ENCODE data around the gene UQCR11.
A peak's percentile ranks its signal among the peaks of the same experiment; 100 is the strongest.
"Not testable (repeated sequence)": the region's sequence is repeated elsewhere in the genome, so short reads cannot be mapped to it uniquely, and the experiment has no call there.

The UQCR11 gene

DNA sequence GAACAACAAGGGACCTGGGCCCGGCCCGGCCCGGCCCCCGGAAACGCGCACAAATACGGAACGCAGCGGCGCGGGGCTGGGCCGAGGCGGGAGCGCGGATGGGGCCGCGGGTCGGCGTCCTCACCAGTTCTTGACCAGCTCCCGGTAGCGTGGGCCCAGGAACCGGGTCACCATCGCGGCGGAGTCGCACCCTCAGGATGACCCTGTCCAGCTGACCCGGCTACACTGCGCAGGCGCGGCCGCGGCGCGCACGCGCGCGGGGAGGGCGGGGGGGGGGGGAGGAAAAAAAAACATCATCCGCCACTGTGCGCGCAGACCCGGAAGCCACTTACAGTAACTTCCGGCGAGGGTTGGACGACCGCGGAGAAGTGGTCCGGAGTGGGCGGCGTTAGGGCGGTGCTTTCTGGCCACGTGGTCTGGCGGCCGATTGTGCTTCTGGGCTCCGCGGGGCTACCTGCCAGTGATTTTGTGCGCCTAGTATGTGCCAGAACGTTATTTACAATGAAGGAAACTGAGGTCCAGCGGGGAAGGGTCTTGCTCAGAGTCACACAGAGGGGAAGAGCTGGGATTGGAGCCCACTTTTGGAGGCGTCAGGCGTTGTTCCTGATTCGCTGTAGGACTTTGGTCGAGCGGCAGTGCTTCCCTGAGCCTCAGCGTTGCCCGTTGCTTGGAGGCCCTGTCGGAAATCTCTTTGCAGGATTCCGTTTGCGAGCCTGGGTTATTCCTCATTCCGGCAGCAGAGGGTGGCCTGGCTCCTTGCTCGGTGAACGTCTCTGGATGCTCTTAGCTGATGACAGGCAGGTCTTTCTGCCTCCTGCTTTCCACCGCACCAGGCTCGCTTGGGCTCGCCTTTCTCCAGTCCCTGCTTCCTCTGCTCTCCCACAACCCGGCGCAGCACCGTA is at the start of gene UQCR11:
TSS of gene UQCR11 (minus strand) at position 227 of the 902 bp plus-strand sequence. CDS start at position 174, 53 bp downstream.
- DNase-seq (ENCODE audit: low spot score), result peak; percentile 100

DNA sequence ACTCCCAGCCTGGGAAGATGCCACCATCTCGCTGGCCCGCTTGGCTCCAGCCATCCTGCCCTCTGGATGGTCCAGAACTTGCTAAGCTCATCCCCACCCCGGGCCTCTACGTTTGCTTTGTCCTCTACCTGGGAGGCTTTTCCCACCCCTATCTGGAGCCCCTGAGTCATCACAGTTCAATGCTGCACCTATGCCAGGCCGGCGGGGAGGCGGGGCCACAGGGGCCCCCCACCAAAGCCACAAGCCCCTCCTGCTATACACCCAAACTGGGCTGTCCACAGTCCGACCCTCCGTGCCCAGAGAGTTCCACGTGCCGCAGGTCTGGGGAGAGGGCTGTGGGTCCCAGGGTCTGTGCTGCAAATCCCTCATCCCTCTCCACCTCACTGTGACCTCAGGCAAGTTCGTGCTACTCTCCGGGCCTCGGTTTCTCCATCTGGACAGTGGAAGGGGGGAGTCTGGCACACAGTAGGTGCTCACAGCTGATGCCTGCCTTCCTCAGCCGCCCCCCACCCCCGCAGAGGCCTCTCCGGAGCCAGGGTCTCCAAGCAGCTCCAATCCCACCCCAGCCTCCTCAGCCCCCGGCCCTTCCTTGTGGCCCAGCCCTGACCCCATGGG is 49.0 kb upstream of the UQCR11 start:
- no peak for DNase-seq (ENCODE audit: low spot score)

DNA sequence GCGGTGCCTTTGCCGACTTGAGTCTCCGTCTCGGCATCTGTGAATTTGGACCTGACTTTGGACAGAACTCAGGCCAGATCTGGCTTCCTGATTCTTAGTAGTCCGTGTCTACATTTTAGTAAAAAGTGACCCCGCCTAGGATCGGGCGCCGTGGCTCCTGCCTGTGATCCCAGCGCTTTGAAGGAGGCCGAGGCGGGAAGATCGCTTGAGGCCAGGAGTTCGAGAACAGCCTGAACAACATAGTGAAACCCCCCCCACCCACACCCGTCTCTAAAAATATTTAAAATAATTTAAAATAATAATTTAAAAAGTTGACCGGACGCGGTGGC is 48.0 kb upstream of the UQCR11 start:
- DNase-seq (ENCODE audit: low spot score), result no peak

DNA sequence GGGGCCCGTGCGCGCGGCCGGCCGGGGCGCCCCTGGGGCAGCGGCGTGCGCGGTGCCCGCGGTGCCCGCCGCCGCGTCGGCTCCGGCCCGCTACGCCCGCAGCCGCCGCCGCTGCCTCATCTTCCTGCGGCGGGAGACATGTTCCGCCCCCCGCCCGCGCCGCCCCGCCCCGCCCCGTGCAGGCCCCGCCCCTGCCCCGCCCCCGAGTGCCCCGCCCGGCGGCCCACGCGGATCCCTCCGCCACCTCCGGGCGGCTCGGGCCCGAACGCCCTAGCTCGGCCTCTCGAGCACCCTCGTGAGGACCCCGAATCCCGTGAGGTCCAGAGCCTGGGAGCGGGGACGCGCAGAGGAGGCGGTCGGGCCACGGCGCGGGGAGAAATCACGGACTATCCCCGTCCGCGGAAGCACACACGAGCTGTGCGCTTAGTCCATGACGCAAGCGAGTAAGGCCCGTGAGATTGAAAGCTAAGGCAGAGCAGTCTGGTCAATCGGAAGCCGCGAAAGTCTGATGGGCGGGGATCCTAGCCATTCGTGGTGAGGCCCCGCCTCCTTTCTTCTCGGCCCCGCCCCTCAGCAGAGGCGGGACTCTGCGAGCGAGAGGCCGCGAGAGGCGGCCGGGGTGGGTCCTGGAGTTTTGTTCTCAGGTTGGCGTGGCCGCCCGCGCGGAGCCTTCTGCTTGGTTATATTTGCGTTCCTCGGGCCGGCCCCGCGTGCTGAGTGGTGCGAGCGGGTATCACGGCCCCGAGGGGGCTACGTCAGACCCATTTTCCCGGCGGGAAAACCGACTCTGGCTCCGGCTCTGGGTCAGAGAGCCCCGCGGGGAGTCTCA is 47.4 kb upstream of the UQCR11 start, which contains the start of gene TCF3:
TSS of gene TCF3 (minus strand) at position 145 of the 829 bp plus-strand sequence. CDS start 2,367 bp downstream, outside the sequence.
- DNase-seq (ENCODE audit: low spot score), result peak; percentile 99

DNA sequence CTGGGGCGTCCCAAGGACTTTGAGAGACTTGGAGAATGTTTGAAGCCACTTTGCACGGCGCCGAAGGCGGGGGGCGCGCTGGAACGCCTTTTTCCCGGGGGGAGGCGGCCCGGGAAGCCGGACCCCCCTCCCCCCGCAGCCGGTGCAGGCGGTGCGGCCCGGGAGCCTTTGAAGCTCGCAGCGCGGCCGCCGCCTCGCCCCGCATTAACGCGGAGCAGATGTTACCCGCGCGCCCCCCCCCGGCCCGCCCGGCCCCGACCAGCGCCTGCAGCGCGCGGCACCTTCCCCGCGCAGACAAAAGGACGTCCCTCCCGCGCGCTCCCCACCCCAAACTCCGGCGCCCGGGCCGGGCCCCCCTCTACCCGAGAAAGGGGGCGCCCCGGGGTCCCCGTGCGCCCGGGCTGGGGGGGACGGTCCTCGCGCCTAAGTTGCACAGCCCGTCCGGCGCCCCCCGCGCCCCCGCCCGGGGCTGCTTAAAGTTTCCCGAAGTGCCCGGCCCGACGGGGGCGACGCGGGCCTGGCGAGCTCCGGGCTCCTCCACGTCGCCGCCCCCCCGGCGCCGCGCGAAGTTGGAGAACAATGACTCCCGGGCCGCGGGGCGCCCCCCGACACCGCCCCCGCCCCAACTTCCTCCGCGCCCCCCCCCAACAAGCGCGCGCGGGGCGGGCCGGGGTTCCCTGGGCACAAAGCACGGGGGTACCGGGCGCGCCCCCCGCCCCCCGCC is 46.5 kb upstream of the UQCR11 start:
- peak; percentile 74 for DNase-seq (ENCODE audit: low spot score)

DNA sequence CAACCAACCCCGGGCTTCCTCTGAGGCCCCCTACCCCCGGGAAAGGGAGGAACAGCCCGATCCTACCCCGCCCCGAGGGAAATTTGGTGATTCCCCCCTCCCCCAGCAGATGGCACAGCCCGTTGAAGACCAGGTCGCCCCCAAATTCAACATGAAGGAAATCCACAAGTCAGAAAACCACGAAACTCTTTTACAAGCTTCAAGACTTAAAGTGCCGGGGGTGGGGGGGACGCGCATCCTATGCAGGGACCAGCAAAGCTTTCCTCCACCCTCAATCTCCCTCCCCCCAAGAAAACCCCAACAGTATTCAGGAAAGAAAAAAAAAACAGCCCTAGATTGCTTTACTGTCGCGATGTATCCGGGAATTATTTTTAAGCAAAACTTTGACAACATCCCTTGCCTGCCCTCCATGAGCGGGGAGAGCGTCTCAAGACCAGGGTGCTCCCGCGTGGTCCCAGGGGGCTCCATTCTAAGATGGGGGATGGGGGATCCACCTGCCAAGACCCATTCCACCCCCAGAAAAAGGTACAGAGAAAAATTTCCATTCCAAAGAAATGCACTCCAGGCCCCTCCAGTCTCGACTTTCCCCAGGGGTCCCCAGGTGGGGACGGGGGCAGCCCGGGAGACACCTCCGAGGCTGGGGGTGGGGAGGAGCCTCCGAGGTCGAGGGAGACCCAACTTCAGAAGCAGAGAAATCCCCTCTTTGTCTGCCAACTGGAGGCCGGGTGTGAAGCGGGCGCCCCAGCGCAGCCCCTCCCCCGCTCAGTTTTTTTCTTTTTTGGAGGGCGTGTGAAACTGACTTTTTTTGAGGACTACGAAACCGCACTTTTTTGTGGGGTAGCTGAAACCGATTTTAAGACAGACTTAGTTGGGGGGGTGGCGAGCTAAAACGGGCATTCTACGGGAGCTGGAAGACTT is 45.6 kb upstream of the UQCR11 start:
- peak; percentile 39 for DNase-seq (ENCODE audit: low spot score)

DNA sequence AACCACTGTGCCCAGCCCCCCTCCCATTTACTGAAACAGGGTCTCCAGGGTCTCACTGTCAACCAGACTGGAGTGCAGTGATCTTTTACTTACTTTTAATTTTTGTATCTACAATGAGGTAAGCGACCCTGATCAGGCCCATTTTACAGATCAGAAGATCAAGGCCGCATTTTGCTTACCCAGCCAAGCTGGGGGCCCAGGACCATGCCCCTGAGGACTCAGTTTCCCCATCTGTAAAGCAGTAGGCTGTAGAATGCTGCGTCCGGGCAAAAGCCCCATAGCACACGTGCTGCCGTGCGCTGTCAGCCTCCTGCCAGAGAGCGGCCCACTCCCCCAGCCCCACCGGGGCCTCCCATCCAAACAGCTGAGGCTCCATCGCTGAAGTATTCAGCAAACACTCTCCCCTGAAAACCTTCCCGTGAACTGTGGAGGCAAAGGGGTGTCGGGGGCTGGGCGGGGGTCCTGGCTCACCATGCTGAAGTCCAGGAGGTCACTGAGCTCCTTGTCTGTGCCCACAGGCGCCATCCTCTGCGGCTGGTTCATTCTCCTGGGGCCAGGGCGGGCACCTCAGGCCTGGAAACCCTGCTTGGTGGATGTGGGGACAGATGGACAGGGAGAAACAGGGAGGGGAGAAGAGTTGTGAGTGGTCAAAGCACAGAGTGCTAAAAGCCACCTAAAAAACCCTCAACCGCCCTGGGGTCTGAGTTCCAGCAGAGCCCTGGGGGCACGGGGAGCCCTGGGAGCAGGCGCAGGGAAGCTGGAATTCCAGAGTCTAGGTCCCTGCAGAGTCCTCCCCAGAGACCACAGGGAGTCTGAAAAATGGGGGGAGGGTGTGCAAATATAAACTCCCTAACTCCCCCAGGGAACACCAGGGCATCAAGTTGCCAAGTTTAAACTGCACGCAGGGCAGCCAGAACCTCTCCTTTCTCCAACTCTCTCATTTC is 44.7 kb upstream of the UQCR11 start:
- no peak for DNase-seq (ENCODE audit: low spot score)

DNA sequence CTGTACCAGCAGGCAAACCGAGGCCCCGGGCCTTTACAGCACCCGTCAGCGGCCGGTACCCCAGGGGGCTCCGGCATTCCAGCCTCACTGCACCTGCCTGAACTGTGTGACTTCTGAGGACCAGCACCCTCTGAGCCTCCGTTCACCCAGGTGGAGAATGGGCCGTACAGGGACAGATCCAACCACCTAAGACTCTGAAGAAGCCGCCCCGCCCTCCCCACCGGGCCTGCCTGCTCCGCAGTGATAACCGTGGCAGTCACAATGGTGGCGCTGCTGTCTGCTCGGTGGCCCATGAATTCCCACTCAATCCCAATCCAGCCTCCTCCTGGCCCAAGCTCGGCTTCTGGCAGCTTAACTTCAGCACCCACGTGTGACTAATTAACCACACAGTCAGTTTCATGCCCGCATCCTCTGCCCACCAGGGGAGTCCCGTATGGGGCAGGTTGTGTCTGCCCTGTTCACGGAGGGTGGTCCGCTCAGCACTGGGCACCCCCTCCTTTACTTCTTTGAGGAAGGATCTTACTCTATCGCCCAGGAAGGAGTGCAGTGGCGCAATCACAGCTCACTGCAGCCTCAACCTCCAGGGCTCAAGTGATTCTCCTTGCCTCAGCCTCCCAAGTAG is 43.8 kb upstream of the UQCR11 start:
- no peak for DNase-seq (ENCODE audit: low spot score)

DNA sequence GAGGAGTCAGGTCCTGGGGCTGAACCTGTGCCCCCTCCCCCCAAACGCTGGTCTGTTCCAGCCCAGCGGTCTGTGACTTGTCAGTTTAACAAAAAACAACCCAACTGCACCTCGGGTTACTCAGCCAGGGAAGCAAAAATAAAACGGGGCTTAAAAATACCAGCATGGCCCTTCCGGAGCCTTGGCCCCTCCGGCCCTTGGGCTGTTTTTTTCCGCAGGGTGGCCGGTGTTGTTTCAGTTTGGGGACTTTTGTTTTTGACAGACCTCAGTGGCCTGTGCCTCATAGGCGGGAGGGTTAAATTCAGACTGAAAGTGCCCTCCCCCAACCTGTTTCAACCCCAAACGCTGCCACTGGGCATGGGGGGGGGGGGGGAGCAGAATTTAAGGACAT is 43.2 kb upstream of the UQCR11 start:
- DNase-seq (ENCODE audit: low spot score), result no peak

DNA sequence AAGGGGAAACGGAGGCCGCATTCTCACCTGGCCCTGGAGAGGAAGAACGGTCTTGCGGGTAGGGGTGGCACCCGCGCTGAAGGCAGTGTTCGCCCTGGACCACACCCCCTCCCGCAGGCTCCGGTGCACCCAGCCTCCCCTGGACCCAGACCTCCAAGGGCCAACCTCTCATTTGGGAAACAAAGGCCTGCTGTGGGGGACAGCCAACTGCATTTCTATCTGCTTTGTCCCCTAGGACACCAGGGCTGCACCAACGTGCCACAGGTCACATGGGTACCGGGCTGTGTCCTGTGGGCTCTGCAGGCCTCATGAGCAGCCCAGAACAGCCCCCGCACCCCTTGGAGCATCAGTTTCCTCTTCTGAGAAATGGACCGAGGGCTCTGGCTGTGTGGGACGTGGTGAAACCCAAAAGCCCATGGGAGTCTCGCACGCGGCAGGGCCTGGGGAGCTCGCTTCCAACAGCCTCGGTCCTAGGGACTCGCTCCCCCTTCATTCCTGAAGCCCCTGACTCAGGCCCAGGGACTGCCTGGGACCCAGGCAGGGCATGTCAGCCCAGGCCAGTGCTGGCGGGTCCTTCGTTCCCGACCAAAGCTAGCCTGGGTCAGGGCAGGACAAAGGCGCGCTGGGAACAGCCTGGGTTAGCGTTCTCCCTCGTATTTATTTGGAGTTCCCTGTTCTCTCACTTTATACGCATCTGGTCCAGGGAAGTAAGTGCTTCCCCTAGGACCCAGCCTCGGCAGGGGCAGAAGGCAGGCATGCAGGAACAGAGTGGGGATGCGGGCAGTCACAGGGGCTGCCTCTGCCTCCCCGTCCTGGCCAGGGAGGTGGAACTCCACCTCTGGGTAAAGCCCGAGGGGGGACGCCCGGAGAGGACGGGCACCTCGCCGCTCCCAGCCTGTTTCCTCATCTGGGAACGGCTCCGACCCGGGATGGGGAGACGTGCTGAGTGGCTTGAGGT is 42.5 kb upstream of the UQCR11 start:
- no peak for DNase-seq (ENCODE audit: low spot score)

DNA sequence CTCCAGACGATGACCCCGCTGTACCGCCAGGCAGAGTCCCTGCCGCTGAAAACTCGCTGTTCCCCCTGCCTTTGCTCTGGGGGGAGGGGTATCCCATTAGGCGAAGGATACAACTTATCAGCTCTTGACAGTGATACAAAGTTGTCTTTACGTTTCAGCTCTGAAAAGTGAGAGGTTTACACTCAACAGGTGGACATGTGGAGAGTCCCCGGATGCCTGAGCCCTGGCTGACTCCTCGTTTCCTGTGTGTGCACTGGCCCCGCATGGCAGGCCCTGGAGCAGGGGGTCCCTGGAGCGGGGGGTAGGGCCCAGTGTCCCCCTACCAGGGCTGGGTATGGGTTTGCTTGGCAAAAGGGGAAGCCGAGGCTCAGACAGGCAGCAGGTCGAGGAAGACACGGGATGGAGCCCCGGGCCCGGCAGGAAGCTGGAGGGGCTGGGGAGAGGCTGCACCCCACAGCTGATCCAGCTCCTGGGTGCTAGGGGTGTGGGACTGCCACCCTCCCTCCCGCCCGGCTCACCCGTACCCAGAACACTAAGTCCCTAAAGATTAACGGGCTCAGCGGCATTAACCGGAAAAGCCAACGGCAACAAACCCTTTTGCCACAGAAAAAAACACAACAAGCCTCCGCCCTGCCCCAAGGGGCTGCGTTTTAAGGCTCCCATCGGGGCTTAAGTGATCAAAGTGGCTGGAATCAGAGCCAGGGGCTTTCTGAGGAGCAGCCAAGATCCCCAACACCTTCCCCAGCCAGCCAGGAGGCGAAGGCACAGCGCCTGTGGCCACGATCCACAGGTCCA is 41.6 kb upstream of the UQCR11 start:
- DNase-seq (ENCODE audit: low spot score), result no peak

DNA sequence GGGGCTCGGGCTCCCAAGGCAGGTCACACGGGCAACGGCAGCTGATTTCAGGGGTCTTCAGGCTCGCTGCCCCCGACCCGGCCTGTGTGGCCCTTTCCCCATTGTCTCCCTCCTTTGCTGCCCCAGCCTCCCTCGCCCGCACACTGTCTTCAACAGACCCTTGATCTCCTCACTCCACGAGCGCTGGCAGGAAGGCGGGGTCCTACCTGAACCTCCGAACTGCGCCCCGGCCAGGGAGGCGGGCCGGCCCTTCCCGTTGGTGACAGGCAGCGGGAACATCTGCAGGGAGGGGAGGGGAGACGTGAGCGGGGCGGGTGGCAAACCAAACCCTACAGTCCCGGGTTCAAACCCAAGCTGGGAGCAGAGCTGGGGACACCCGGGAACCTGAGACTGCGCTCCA is 40.9 kb upstream of the UQCR11 start:
- DNase-seq (ENCODE audit: low spot score), result no peak

DNA sequence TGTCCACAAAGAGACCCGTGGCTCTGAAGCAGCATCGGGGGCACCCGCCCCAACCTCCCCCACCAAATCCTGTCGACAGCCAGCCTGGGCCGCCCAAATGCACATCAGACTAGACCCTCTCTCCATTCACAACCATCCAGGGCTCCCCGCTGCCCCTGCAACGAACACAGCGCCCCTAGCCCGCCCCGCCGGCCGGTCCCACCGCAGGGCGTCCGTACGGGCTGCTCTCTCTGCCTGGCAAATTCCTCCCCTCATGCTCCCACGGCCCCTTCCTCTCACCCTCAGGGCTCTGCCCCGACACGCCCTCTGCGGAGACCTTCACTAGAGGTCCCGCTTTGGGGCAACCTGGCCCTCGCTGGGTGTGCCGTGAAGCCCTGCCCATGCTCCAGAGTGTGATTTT is 40.0 kb upstream of the UQCR11 start:
- no peak for DNase-seq (ENCODE audit: low spot score)

DNA sequence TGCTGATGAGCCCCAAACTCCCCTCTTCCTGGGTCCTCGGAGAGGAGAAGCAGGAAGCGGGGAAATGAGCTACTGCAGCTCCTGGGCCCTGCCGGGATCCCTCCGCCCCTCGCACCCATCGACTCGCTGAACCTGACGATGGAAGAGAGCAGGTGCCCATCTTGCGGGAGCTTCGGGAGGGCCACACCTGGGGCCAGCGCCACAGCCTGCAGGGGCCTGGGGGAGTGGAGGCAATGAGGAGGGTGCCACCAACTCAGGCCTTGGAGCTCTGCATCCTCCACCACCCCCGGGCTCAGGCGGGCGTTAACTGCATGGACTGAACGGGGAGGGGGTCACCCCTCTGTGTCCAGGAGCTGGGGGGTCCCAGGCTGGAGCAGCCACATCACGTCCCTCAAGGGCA is 38.8 kb upstream of the UQCR11 start:
- DNase-seq (ENCODE audit: low spot score), result no peak

DNA sequence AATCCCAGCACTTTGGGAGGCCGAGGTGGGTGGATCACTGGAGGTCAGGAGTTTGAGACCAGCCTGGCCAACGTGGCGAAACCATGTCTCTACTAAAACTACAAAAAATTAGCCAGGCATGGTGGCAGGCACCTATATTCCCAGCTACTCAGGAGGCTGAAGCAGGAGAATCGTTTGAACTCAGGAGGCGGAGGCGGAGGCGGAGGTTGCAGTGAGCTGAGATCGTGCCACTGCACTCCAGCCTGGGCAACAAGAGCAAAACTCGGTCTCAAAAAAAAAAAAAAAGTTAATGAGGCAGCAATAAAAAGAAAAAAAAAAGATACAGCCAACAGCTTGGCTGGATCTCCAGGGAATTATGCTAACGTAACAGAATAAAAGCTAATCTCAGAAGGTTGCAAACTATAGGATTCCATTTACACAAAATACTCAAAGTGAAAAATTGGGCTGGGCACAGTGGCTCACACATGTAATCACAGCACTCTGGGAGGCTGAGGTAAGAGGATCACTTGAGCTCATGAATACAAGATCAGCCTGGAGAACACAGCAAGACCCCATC is 35.7 kb upstream of the UQCR11 start:
- not testable (repeated sequence) for DNase-seq (ENCODE audit: low spot score)

DNA sequence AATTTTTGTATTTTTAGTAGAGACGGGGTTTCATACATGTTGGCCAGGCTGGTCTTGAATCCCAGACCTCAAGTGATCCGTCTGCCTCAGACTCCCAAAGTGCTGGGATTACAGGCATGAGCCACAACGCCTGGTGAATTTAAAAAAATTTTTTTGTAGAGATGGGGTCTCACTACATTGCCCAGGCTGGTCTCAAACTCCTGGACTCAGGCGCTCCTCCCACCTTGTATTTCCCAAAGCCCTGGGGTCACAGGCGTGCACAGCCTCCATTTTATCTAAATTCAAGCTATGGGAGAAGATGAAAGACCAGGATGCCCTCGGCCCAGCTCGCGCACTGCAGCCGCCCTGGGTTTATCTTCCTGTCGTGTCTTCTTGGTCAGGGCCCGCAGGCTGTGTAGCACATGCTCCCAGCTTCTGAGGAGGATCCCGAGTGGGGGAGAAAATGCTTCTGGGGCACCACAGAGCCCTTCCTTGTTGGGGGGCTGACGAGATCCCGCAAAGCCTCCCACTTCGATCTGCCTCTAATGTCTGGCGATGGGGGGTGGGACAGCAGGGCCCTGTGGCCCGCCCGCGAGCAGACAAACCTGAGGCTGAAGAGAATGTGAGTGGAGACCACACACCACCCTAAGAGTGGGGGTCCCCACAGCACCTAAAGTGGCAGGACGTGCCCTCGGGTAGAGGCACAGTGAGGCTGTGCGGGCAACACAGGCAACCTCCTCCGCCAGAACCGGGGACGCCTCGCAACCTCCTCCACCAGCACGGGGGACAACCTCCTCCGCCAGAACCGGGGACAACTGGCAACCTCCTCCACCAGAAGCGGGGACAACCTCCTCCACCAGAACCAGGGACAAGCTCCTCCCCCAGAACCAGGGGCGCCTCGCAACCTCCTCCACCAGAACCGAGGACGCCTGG is 31.3 kb upstream of the UQCR11 start:
- no peak for DNase-seq (ENCODE audit: low spot score)
